HepG2 (cell line): ENCODE results near the gene BCAM. TPM values are rescaled to one million over a fixed set of nuclear protein-coding genes. Genes with fewer than 3 reads are reported as not detected.

ENCODE experiments used
- ATAC-seq: fragments of 200-7000 bp; cut with Tn5 transposase; 3 replicates; pipeline ENCODE4 v1.9.1; 2020; ENCODE audit warnings: mild to moderate bottlenecking, moderate library complexity
- BruUV-seq: library from RNA; stranded (reverse); fragments of 400-500 nt; replicated peaks from 2 replicates; lab custom pipeline; 2021; lab: Mats Ljungman, UMichigan
- CTCF ChIA-PET: fragments of 300-600 bp; formaldehyde crosslinking; extraction: SDS; loops from one replicate; lab custom pipeline; 2021; ENCODE audit warnings: low total read pairs, inconsistent platforms, low intra/inter-chr PET ratio; lab: Yijun Ruan, JAX
- POLR2A ChIA-PET: fragments of 350-600 bp; sonication (Branson Sonifier 250); formaldehyde crosslinking; loops from one replicate; lab custom pipeline; 2020; ENCODE audit warnings: antibody characterized with exemption, inconsistent platforms; lab: Yijun Ruan, JAX
- DNase-seq: peaks from one replicate; pipeline ENCODE4 v3.0.0-alpha.2; 2015; ENCODE audit warnings: low spot score
- FAIRE-seq: peaks from 3 replicates; lab custom pipeline; 2011; peaks lifted over from hg19 to GRCh38; lab: Jason Lieb, UNC
- H2AFZ ChIP-seq: one replicate; pipeline ENCODE4 v1.6.1; 2011; ENCODE audit warnings: low read length, inconsistent platforms
- H3K27ac ChIP-seq: fragments of 300-600 bp; 3 replicates; pipeline ENCODE4 v1.8.0; 2011; ENCODE audit warnings: mixed run types, mild to moderate bottlenecking, mixed read lengths, low read length, inconsistent platforms; ENCODE audit not compliant: insufficient read depth; ENCODE audit errors: extremely low read length
- H3K27me3 ChIP-seq, 2 experiments: fragments of 200-600 bp in 1 of 2; 2 replicates in 1 of 2; 3 replicates in 1 of 2; pipeline versions ENCODE4 v1.6.0 to v1.8.0; 2011; ENCODE audit warnings: low read length in 2 of 2, mild to moderate bottlenecking in 2 of 2, moderate library complexity in 2 of 2, inconsistent platforms in 1 of 2; ENCODE audit not compliant: insufficient read depth in 2 of 2, control insufficient read depth in 1 of 2
- H3K36me3 ChIP-seq, 2 experiments: fragments of 200-600 bp in 1 of 2; replicated peaks in 1 of 2; 2 replicates in 1 of 2; 3 replicates in 1 of 2; pipeline versions ENCODE4 v1.5.1 to v1.8.0; 2011; ENCODE audit warnings: low read length in 2 of 2, inconsistent platforms in 1 of 2; ENCODE audit not compliant: insufficient read depth in 2 of 2, control insufficient read depth in 1 of 2
- H3K4me1 ChIP-seq: 2 replicates; pipeline ENCODE4 v1.5.1; 2012; ENCODE audit warnings: low read length, inconsistent platforms; ENCODE audit not compliant: insufficient read depth
- H3K4me2 ChIP-seq: 2 replicates; pipeline ENCODE4 v1.6.0; 2011; ENCODE audit warnings: low read depth, low read length, inconsistent platforms
- H3K4me3 ChIP-seq, 3 experiments: fragments of 200-600 bp in 1 of 3; sonication (generic), shearing (Covaris generic) in 1 of 3; replicated peaks in 1 of 3; 2 replicates each; pipeline ENCODE4 v1.5.1; 2011 to 2016; ENCODE audit warnings: low read length in 3 of 3, inconsistent platforms in 2 of 3, low read depth in 2 of 3, mild to moderate bottlenecking in 2 of 3, control low read depth in 1 of 3, mixed read lengths in 1 of 3; ENCODE audit not compliant: insufficient read depth in 1 of 3
- H3K79me2 ChIP-seq: one replicate; pipeline ENCODE4 v1.6.1; 2011; ENCODE audit warnings: low read length, inconsistent platforms; ENCODE audit not compliant: insufficient read depth
- H3K9ac ChIP-seq: 2 replicates; pipeline ENCODE4 v1.6.0; 2011; ENCODE audit warnings: mild to moderate bottlenecking, low read depth, low read length, inconsistent platforms; ENCODE audit not compliant: insufficient read depth
- H3K9me3 ChIP-seq: 2 replicates; pipeline ENCODE4 v1.5.1; 2012; ENCODE audit warnings: mild to moderate bottlenecking, low read length
- H4K20me1 ChIP-seq: 2 replicates; pipeline ENCODE4 v1.6.0; 2011; ENCODE audit warnings: inconsistent platforms, mild to moderate bottlenecking, low read length, moderate library complexity; ENCODE audit not compliant: insufficient read depth
- HDAC2 ChIP-seq: sonication (generic); formaldehyde crosslinking; IDR thresholded peaks from 2 replicates; pipeline ENCODE4 v1.4.0; 2020; ENCODE audit warnings: missing genetic modification reagents
- KDM1A ChIP-seq: IDR thresholded peaks from 2 replicates; pipeline ENCODE4 v1.6.1; 2016; ENCODE audit warnings: missing compliant biosample characterization
- MBNL3 ChIP-seq: fragments of 250-450 bp; sonication (Bioruptor Pico); conservative IDR thresholded peaks from 2 replicates; pipeline ENCODE4 v1.8.0; 2022; ENCODE audit warnings: mild to moderate bottlenecking, inconsistent platforms
- NCOA1 ChIP-seq: sonication (generic); formaldehyde crosslinking; IDR thresholded peaks from 2 replicates; pipeline ENCODE4 v1.9.0; 2021; ENCODE audit warnings: missing genetic modification reagents
- POLR2A ChIP-seq, 2 experiments: IDR thresholded peaks; 2 replicates each; pipeline ENCODE4 v1.6.1; 2011; ENCODE audit warnings: low read depth in 2 of 2, low read length in 2 of 2, mild to moderate bottlenecking in 1 of 2, moderate library complexity in 1 of 2; ENCODE audit not compliant: insufficient read depth in 1 of 2
- YEATS4 ChIP-seq: sonication (generic); formaldehyde crosslinking; IDR thresholded peaks from 2 replicates; pipeline ENCODE4 v1.4.0; 2020; ENCODE audit warnings: missing genetic modification reagents, borderline replicate concordance
- ZFX ChIP-seq: sonication (generic); formaldehyde crosslinking; IDR thresholded peaks from 2 replicates; pipeline ENCODE4 v1.4.0; 2020; ENCODE audit warnings: mild to moderate bottlenecking, low read depth, missing genetic modification reagents, moderate library complexity
- ZNF605 ChIP-seq: sonication (generic); formaldehyde crosslinking; IDR thresholded peaks from 2 replicates; pipeline ENCODE4 v1.8.0; 2022; ENCODE audit warnings: mild to moderate bottlenecking, missing genetic modification reagents
- ZSCAN21 ChIP-seq: sonication (generic); formaldehyde crosslinking; IDR thresholded peaks from 2 replicates; pipeline ENCODE4 v1.8.0; 2022; ENCODE audit warnings: mild to moderate bottlenecking, missing genetic modification reagents, moderate library complexity, borderline replicate concordance
- WGBS: methylation state at CpG from one replicate; pipeline ENCODE4 v1.1.6; 2017; ENCODE audit warnings: low lambda C conversion rate; 5-methylcytosine and 5-hydroxymethylcytosine counted together
- in situ Hi-C: cut with HindIII; loops from 2 replicates; pipeline ENCODE4 v1.10.0; 2017; ENCODE audit warnings: low pct_unique_long_range_greater_than_20kb; ENCODE audit not compliant: extremely low pct_ligation_motif_present
- intact Hi-C: fragments of 100-400 bp; cut with micrococcal nuclease; formaldehyde crosslinking; loops from one replicate; pipeline ENCODE4 v1.10.0; 2022; ENCODE audit not compliant: unreplicated experiment
- polyA plus RNA-seq, 8 experiments: library from polyadenylated mRNA; depleted of rRNA in 3 of 8; stranded (reverse) in 7 of 8; unstranded in 1 of 8; fragments of >200 nt; fragmentation: Illumina TruSeq in 4 of 8; extraction: Trizol in 4 of 8; gene quantifications; 2 replicates each; pipeline versions ENCODE4 v1.2.1 to v1.2.3, GENCODE V29; 2011 to 2016; ENCODE audit warnings: low read depth in 4 of 8, missing spikeins in 1 of 8, mixed read lengths in 1 of 8; ENCODE audit not compliant: insufficient read depth in 1 of 8
- total RNA-seq, 5 experiments: library from RNA; depleted of rRNA; stranded (reverse); fragments of >200 nt; fragmentation: Illumina TruSeq; extraction: Trizol; gene quantifications; 2 replicates each; pipeline ENCODE4 v1.2.3, GENCODE V29; 2016; ENCODE audit warnings: low read depth in 1 of 5
- TF ChIP-seq, protein P1 (sequence below): sonication (generic); formaldehyde crosslinking; conservative IDR thresholded peaks from 2 replicates; pipeline ENCODE4 v1.4.0; 2020; ENCODE audit warnings: missing genetic modification reagents
- TF ChIP-seq, protein P2 (sequence below): sonication (generic); formaldehyde crosslinking; IDR thresholded peaks from 2 replicates; pipeline ENCODE4 v1.9.0; 2021; ENCODE audit warnings: missing genetic modification reagents, borderline replicate concordance
- TF ChIP-seq, protein P3 (sequence below): sonication (generic); formaldehyde crosslinking; IDR thresholded peaks from 2 replicates; pipeline ENCODE4 v1.4.0; 2020; ENCODE audit warnings: missing genetic modification reagents
- TF ChIP-seq, protein P4 (sequence below): sonication (generic); formaldehyde crosslinking; IDR thresholded peaks from 2 replicates; pipeline ENCODE4 v1.5.0; 2020; ENCODE audit warnings: mild to moderate bottlenecking, missing genetic modification reagents, moderate library complexity
- TF ChIP-seq, protein P5 (sequence below): sonication (generic); formaldehyde crosslinking; IDR thresholded peaks from 2 replicates; pipeline ENCODE4 v1.4.0; 2020; ENCODE audit warnings: missing genetic modification reagents

BCAM gene
- total and polyA plus RNA-seq, 2 of the 13 experiments (the other 11 are each of a cell fraction or from before 2014, with no cell fraction given): 51.2 to 62.7 TPM

DNA sequence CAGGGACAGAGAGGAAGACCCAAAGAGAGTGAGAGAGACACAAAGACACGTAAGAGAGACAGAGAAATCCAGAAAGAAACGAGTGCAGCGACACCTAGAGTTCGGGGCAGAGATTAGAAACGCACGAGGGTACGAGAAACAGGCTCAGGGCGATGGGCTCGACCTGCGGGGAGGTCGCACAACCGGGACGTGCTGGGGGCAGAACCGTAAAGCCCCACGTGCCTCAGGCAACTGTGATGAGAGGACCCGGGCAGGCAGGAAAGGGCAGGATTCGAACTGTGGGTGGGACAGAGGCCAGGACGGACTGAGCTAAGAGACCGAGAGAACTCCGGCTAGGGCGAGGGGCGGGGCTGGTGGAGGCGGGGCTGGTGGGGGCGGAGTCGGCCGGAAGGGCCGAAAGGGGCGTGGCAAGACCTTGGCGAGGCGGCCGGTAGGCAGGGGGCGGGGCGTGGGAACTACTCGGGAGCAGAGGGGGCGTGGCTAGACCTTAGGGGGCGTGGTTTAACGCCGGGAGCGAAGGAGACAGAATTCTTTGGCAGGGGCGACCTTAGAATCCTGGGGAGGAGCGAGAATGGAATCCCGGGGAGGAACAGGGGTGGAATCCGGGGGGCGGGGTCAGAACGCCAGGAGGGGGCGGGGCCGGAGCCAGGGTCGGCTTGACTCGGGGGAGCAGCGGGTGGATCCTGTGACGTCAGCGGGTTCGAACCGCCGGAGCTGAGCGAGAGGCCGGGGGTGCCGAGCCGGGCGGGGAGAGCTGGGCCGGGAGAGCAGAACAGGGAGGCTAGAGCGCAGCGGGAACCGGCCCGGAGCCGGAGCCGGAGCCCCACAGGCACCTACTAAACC lies 36.9 kb downstream of the BCAM start, which contains the start of gene NECTIN2:
Gene NECTIN2, plus strand, starts transcription at position 686 of the 843 bp plus-strand sequence. CDS start 229 bp downstream, outside the sequence.
- ATAC-seq: peak; percentile 61
- TF ChIP-seq KDM1A (0 out of 2 replicates have a peak, but pooled peaks have one; percentile 56), YEATS4 (peak; percentile 58), ZFX (CRISPR knock-in tag) (peak; percentile 45; the same call in 1 of the 2 replicates), NCOA1 (CRISPR knock-in tag) (no peak), POLR2A (IDR thresholded peaks at IDR 0.05; ENCODE audit: insufficient read depth in 1 of 2, low read depth in 2 of 2, low read length in 2 of 2) (peak; percentile 62 to 87), ZSCAN21 (CRISPR knock-in tag) (peak; percentile 79), MBNL3 (no peak), ZNF605 (CRISPR knock-in tag) (0 out of 2 replicates have a peak, but pooled peaks have one; percentile 45), HDAC2 (CRISPR knock-in tag) (peak; percentile 62; the same call in 1 of the 2 replicates)
- TF ChIP-seq, protein P1, sequence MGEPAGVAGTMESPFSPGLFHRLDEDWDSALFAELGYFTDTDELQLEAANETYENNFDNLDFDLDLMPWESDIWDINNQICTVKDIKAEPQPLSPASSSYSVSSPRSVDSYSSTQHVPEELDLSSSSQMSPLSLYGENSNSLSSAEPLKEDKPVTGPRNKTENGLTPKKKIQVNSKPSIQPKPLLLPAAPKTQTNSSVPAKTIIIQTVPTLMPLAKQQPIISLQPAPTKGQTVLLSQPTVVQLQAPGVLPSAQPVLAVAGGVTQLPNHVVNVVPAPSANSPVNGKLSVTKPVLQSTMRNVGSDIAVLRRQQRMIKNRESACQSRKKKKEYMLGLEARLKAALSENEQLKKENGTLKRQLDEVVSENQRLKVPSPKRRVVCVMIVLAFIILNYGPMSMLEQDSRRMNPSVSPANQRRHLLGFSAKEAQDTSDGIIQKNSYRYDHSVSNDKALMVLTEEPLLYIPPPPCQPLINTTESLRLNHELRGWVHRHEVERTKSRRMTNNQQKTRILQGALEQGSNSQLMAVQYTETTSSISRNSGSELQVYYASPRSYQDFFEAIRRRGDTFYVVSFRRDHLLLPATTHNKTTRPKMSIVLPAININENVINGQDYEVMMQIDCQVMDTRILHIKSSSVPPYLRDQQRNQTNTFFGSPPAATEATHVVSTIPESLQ (CRISPR knock-in tag): no peak
- TF ChIP-seq, protein P2, sequence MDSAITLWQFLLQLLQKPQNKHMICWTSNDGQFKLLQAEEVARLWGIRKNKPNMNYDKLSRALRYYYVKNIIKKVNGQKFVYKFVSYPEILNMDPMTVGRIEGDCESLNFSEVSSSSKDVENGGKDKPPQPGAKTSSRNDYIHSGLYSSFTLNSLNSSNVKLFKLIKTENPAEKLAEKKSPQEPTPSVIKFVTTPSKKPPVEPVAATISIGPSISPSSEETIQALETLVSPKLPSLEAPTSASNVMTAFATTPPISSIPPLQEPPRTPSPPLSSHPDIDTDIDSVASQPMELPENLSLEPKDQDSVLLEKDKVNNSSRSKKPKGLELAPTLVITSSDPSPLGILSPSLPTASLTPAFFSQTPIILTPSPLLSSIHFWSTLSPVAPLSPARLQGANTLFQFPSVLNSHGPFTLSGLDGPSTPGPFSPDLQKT (CRISPR knock-in tag): no peak
- TF ChIP-seq, protein P3, sequence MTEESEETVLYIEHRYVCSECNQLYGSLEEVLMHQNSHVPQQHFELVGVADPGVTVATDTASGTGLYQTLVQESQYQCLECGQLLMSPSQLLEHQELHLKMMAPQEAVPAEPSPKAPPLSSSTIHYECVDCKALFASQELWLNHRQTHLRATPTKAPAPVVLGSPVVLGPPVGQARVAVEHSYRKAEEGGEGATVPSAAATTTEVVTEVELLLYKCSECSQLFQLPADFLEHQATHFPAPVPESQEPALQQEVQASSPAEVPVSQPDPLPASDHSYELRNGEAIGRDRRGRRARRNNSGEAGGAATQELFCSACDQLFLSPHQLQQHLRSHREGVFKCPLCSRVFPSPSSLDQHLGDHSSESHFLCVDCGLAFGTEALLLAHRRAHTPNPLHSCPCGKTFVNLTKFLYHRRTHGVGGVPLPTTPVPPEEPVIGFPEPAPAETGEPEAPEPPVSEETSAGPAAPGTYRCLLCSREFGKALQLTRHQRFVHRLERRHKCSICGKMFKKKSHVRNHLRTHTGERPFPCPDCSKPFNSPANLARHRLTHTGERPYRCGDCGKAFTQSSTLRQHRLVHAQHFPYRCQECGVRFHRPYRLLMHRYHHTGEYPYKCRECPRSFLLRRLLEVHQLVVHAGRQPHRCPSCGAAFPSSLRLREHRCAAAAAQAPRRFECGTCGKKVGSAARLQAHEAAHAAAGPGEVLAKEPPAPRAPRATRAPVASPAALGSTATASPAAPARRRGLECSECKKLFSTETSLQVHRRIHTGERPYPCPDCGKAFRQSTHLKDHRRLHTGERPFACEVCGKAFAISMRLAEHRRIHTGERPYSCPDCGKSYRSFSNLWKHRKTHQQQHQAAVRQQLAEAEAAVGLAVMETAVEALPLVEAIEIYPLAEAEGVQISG (CRISPR knock-in tag): peak; percentile 69
- TF ChIP-seq, protein P4, sequence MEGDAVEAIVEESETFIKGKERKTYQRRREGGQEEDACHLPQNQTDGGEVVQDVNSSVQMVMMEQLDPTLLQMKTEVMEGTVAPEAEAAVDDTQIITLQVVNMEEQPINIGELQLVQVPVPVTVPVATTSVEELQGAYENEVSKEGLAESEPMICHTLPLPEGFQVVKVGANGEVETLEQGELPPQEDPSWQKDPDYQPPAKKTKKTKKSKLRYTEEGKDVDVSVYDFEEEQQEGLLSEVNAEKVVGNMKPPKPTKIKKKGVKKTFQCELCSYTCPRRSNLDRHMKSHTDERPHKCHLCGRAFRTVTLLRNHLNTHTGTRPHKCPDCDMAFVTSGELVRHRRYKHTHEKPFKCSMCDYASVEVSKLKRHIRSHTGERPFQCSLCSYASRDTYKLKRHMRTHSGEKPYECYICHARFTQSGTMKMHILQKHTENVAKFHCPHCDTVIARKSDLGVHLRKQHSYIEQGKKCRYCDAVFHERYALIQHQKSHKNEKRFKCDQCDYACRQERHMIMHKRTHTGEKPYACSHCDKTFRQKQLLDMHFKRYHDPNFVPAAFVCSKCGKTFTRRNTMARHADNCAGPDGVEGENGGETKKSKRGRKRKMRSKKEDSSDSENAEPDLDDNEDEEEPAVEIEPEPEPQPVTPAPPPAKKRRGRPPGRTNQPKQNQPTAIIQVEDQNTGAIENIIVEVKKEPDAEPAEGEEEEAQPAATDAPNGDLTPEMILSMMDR (CRISPR knock-in tag): peak; percentile 94
- TF ChIP-seq, protein P5, sequence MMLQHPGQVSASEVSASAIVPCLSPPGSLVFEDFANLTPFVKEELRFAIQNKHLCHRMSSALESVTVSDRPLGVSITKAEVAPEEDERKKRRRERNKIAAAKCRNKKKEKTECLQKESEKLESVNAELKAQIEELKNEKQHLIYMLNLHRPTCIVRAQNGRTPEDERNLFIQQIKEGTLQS (CRISPR knock-in tag): 0 out of 2 replicates have a peak, but pooled peaks have one; percentile 9

More for the DNA sequence above, 36.9 kb downstream of the BCAM start, which contains the start of gene NECTIN2:
- peak within 1 kb of the TSS; percentile 100 for H3K9ac ChIP-seq
- H3K4me1 ChIP-seq: peaks cover 48% of the 10 kb centered on the region
- WGBS: under 1% methylated on average over 45 of the region's 67 CpGs
- peaks cover 0 to 4% of the 10 kb centered on the region in 2 experiments; a peak in 1 of 5 replicates for H3K36me3 ChIP-seq
- no peaks in the 10 kb centered on the region; a peak in 1 of 5 replicates for H3K27me3 ChIP-seq
- in situ Hi-C loops: loop anchor here (5.0 to 10.0 kb wide), 2 partner anchors 51 to 159 kb away; no protein-coding TSS in a partner anchor
- H4K20me1 ChIP-seq: peaks cover 29% of the 10 kb centered on the region
- ChIA-PET POLR2A (interaction anchor here (0.6 to 2.0 kb wide), 28 partner anchors 11 to 1044 kb away, joined by 3 to 23 read pairs (median 4); partner anchors contain the start of genes APOC1, BCAM, CLPTM1 and TOMM40), CTCF (interaction anchor here (1.1 to 3.8 kb wide), 7 partner anchors 38 to 156 kb away, joined by 4 to 50 read pairs (median 7); partner anchors contain the start of gene CBLC)
- intact Hi-C loops: loop anchor here (1.0 to 10.0 kb wide), 6 partner anchors 38 to 157 kb away; partner anchors contain the start of genes CLPTM1 and TOMM40
- peak within 1 kb of the TSS; percentile 95 for H3K27ac ChIP-seq
- FAIRE-seq (peak; percentile 88), DNase-seq (peak; percentile 95)
- peak within 1 kb of the TSS; percentile 76 to 95 (median 84) for H3K4me3 ChIP-seq
- H3K4me2 ChIP-seq: peak within 1 kb of the TSS; percentile 95
- BruUV-seq: no TSS peak
- H3K79me2 ChIP-seq: peaks cover 46% of the 10 kb centered on the region
- peak within 1 kb of the TSS; percentile 70 for H2AFZ ChIP-seq
- H3K9me3 ChIP-seq: no peaks in the 10 kb centered on the region
